Liver (tissue), 3 donors: Measurements from ENCODE around the gene CCDC182.

ENCODE experiments used
- EGR1 ChIP-seq, 2 donors: IDR thresholded peaks; 2 replicates each; pipeline ENCODE4 v1.6.1; 2016 to 2018; ENCODE audit warnings: antibody characterized with exemption in 2 of 2, low read depth in 2 of 2
- HNF4A ChIP-seq, 2 donors: conservative IDR thresholded peaks; 2 replicates each; pipeline ENCODE4 v1.6.1; 2016; ENCODE audit warnings: antibody characterized with exemption in 2 of 2, mild to moderate bottlenecking in 2 of 2
- RAD21 ChIP-seq, 2 donors: IDR thresholded peaks; 2 replicates each; pipeline ENCODE4 v1.6.1; 2016; ENCODE audit warnings: antibody characterized with exemption in 2 of 2, mild to moderate bottlenecking in 2 of 2
- TAF1 ChIP-seq: conservative IDR thresholded peaks from 2 replicates; pipeline ENCODE4 v1.6.1; 2016; ENCODE audit warnings: antibody characterized with exemption, mild to moderate bottlenecking
- TF ChIP-seq, protein P1 (sequence below): fragments of 150-350 bp; IDR thresholded peaks from 2 replicates; pipeline ENCODE4 v1.5.1; 2017; ENCODE audit warnings: improper control_type of control experiment, low read depth, low read length; ENCODE audit not compliant: missing input control
- TF ChIP-seq, protein P2 (sequence below): IDR thresholded peaks from 2 replicates; pipeline ENCODE4 v1.6.1; 2016; ENCODE audit warnings: antibody characterized with exemption
- donor health status: healthy.
- donor health status: healthy.

DNA sequence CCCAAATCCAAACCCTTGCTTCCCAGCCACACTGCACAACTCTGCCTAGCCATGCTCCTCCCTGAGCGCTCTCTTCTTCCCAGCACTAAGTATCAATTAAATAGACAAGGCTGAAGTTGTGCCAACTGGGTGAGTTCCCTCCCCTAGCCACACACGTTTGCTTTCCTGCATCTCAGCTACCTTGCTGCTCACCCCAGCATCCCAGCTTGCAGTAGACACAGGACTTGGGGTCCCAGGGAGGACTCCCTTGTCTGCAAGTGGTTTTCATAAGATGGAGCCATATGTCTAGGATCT, 4.9 kb downstream of the CCDC182 start:
- TF ChIP-seq RAD21 (IDR thresholded peaks at IDR 0.05): no peak
- TF ChIP-seq EGR1 (IDR thresholded peaks at IDR 0.05; ENCODE audit: low read depth in 2 of 2): no peak
- TF ChIP-seq, protein P1, sequence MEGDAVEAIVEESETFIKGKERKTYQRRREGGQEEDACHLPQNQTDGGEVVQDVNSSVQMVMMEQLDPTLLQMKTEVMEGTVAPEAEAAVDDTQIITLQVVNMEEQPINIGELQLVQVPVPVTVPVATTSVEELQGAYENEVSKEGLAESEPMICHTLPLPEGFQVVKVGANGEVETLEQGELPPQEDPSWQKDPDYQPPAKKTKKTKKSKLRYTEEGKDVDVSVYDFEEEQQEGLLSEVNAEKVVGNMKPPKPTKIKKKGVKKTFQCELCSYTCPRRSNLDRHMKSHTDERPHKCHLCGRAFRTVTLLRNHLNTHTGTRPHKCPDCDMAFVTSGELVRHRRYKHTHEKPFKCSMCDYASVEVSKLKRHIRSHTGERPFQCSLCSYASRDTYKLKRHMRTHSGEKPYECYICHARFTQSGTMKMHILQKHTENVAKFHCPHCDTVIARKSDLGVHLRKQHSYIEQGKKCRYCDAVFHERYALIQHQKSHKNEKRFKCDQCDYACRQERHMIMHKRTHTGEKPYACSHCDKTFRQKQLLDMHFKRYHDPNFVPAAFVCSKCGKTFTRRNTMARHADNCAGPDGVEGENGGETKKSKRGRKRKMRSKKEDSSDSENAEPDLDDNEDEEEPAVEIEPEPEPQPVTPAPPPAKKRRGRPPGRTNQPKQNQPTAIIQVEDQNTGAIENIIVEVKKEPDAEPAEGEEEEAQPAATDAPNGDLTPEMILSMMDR: no peak
- TF ChIP-seq, protein P2, sequence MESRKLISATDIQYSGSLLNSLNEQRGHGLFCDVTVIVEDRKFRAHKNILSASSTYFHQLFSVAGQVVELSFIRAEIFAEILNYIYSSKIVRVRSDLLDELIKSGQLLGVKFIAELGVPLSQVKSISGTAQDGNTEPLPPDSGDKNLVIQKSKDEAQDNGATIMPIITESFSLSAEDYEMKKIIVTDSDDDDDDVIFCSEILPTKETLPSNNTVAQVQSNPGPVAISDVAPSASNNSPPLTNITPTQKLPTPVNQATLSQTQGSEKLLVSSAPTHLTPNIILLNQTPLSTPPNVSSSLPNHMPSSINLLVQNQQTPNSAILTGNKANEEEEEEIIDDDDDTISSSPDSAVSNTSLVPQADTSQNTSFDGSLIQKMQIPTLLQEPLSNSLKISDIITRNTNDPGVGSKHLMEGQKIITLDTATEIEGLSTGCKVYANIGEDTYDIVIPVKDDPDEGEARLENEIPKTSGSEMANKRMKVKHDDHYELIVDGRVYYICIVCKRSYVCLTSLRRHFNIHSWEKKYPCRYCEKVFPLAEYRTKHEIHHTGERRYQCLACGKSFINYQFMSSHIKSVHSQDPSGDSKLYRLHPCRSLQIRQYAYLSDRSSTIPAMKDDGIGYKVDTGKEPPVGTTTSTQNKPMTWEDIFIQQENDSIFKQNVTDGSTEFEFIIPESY: no peak
- no peak for TF ChIP-seq HNF4A (conservative IDR thresholded peaks at IDR 0.05)
- no peak for TF ChIP-seq TAF1
